HG02610 (cell line): Measurements from ENCODE around the gene GALNT7.

ENCODE experiments used
- ATAC-seq: cut with Tn5 transposase; IDR thresholded peaks from one replicate; pipeline ENCODE4 v1.9.1; 2021; ENCODE audit warnings: mild to moderate bottlenecking, moderate library complexity; ENCODE audit not compliant: unreplicated experiment

The GALNT7 gene

GRCh38 chr4:173334085-173334890, 165.7 kb downstream of the GALNT7 start, which contains the start of gene HMGB2:
HMGB2 (minus strand) TSS chr4:173334358; CDS start chr4:173333649, 709 bp downstream.
- peak; percentile 95 for ATAC-seq

DNA sequence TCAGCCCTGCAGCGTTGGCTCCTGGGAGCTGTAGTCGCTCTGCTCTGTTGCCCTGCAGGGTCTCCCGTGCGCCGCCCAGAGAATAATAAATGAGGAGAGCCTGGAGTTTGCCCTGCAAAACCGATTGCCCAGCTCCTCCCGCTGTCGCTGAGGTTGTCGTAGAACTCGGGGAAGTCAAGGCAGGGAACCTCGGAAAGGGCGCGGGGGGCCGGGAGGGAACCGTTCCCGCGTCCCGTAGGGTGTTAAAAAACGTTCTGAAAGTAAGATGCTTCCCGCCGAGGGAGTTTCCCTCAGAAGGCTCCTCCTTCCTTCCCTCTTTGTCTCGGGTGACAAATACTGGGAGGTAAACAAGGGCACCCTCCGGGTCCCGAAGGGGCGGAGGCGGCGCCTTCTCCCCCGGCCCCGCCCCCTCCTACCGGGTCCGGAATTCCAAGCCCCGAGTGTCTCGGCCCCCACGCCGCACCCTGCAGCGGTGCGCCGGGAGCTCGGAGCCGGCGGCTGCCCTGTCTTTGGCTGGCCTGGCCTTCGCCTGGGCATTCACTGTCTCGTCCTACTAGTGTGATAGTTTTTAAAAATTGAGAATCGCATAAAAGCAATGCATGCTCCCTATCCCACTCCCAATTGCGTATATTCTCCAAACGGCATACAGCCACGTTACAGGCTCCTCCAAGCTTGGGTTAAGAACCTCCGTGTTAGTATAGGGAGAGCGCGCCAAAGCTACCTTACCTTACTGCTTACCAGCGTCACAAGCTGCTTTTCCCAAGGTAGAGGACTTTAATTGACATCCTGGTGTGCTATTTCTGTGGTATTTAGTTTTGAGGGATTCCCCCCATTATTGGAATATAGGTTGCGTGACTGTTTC, 166.5 kb downstream of the GALNT7 start:
- ATAC-seq: peak; percentile 36

- ATAC-seq: no peak
Measured at GRCh38 chr4:173337463-173337862, 168.9 kb downstream of the GALNT7 start.

GRCh38 chr4:173343832-173344397, 175.3 kb downstream of the GALNT7 start:
- no peak for ATAC-seq

DNA sequence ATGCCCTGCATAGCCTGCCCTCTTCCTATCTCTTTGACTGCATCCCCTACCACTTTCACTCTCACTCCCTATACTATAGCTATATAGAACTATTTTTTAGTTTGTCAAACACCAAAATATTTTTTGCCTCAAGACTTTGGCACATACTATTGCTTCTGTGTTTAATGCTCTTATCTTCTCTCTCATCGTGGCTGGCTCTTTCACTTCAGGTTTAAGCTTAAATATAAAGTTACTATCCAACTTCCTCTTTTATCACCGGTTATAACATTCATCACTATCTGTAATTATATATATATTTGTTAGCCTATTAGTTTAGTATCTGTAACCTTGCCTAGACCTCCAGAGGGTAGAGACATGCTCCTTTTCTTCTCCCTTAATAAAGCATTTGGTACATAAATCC, 177.0 kb downstream of the GALNT7 start:
- no peak for ATAC-seq

GRCh38 chr4:173346074-173346473, 177.5 kb downstream of the GALNT7 start:
- ATAC-seq: no peak

GRCh38 chr4:173347467-173347866, 178.9 kb downstream of the GALNT7 start:
- ATAC-seq: no peak

DNA sequence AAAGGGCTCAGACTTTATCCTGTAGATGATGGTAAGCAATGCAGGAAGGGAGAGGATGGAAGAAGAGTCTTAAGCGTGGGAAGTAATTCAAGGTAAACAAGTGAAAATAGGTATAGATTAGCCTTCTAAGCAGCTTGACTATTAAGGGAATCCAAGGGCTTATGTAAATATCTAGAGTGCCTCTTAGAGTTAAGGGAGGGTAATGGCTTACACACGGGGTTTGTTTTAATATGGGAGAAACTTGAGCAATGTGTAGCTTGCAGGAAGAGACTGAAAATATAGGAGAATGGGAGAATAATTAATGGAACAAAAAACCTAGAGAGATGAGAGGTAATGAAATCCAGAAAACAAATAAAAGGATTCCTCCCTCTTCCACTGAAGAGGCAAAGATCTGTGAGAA, 189.3 kb downstream of the GALNT7 start:
- no peak for ATAC-seq

- ATAC-seq: no peak
Measured at GRCh38 chr4:173360587-173361221, 192.1 kb downstream of the GALNT7 start.

GRCh38 chr4:173362666-173363065, 194.1 kb downstream of the GALNT7 start:
- no peak for ATAC-seq

- ATAC-seq: no peak
Measured at GRCh38 chr4:173365359-173365996, 196.9 kb downstream of the GALNT7 start.

GRCh38 chr4:173367285-173367684, 198.7 kb downstream of the GALNT7 start:
- ATAC-seq: peak; percentile 27

DNA sequence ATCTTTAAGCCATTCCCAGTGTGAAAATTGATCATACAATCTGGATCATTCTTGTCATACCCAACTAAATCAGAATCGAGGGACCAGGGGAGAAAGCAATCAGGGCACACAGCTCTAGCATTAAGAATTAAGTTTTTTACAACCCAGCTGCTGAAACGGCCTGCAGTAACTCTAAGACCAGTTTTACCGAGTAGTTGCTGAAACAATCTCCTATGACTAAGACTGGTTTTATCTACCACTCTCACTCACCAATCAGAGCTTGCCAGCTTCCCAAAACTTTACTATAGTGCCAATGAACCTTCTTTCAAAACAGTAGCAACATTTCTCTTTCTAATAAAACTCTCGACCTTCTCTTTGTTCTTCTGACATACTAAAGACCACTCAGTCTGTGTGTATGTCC, 199.3 kb downstream of the GALNT7 start:
- ATAC-seq: no peak

- no peak for ATAC-seq
Measured at GRCh38 chr4:173370130-173370476, 201.5 kb downstream of the GALNT7 start.

- peak; percentile 71 for ATAC-seq
Measured at GRCh38 chr4:173370477-173371291, 202.1 kb downstream of the GALNT7 start, which contains the start of gene SAP30. SAP30 (plus strand) TSS chr4:173370954; CDS start chr4:173371183, 229 bp downstream.

GRCh38 chr4:173371292-173372192, 202.9 kb downstream of the GALNT7 start:
- peak; percentile 15 for ATAC-seq
